ENCODE measurements around the gene SMCO4. TPM values are rescaled to one million over a fixed set of nuclear protein-coding genes. Genes with fewer than 3 reads are reported as not detected.
A peak's percentile ranks its signal among the peaks of the same experiment; 100 is the strongest.
"Not testable (repeated sequence)": the region's sequence is repeated elsewhere in the genome, so short reads cannot be mapped to it uniquely, and the experiment has no call there.

SMCO4 gene
- total RNA-seq, 2 donors from 2014 or later: 9.7 to 80.1 TPM

GRCh38 chr11:93540896-93541553, 2.2 kb downstream of the SMCO4 start:
- H3K4me1 ChIP-seq (ENCODE audit: control insufficient read depth in 1 of 2, low read depth in 2 of 2): peaks cover 20 to 56% of the 10 kb centered on the region in 2 donors
- H3K27ac ChIP-seq: peak overlapping the region; percentile 92
- H3K4me3 ChIP-seq: no peak overlapping the region
- DNase-seq (ENCODE audit: low spot score): no peak
- no peaks in the 10 kb centered on the region for H3K27me3 ChIP-seq (replicated peaks; ENCODE audit: insufficient read depth)
- no peaks in the 10 kb centered on the region for H3K9me3 ChIP-seq
- no peak for ATAC-seq (ENCODE audit: insufficient number of reproducible peaks, low FRiP score, low read depth)
- no peak for TF ChIP-seq CTCF (IDR thresholded peaks at IDR 0.05)
- no peaks in the 10 kb centered on the region for H3K36me3 ChIP-seq

- no peaks in the 10 kb centered on the region for H3K36me3 ChIP-seq
- H3K27ac ChIP-seq: no peak overlapping the region
- no peaks in the 10 kb centered on the region for H3K9me3 ChIP-seq
- no peak overlapping the region for H3K4me3 ChIP-seq
- no peak for DNase-seq (ENCODE audit: low spot score)
- no peak for TF ChIP-seq CTCF (IDR thresholded peaks at IDR 0.05)
- peaks cover 20 to 56% of the 10 kb centered on the region in 2 donors for H3K4me1 ChIP-seq (ENCODE audit: control insufficient read depth in 1 of 2, low read depth in 2 of 2)
- H3K27me3 ChIP-seq (replicated peaks; ENCODE audit: insufficient read depth): no peaks in the 10 kb centered on the region
- ATAC-seq (ENCODE audit: insufficient number of reproducible peaks, low FRiP score, low read depth): no peak
These were observed 2.9 kb downstream of the SMCO4 start for GRCh38 chr11:93540337-93540736.

- Histone ChIP-seq H3K27me3 (replicated peaks; ENCODE audit: insufficient read depth) (no peaks in the 10 kb centered on the region), H3K9me3 (no peaks in the 10 kb centered on the region), H3K4me3 (peak overlapping the region; percentile 54), H3K27ac (peak overlapping the region; percentile 72 to 84), H3K36me3 (no peaks in the 10 kb centered on the region), H3K4me1 (ENCODE audit: control insufficient read depth in 1 of 2, low read depth in 2 of 2) (peaks cover 20 to 56% of the 10 kb centered on the region in 2 donors)
- peak; percentile 60 for ATAC-seq (ENCODE audit: insufficient number of reproducible peaks, low FRiP score, low read depth)
- peak; percentile 20 for DNase-seq (ENCODE audit: low spot score)
- no peak for TF ChIP-seq CTCF (IDR thresholded peaks at IDR 0.05)
These were observed 5.4 kb downstream of the SMCO4 start for GRCh38 chr11:93537767-93538261.

- no peaks in the 10 kb centered on the region for H3K9me3 ChIP-seq
- no peak for ATAC-seq (ENCODE audit: insufficient number of reproducible peaks, low FRiP score, low read depth)
- TF ChIP-seq CTCF (IDR thresholded peaks at IDR 0.05): no peak
- H3K4me1 ChIP-seq (ENCODE audit: control insufficient read depth in 1 of 2, low read depth in 2 of 2): peaks cover 20 to 52% of the 10 kb centered on the region in 2 donors
- H3K27me3 ChIP-seq (replicated peaks; ENCODE audit: insufficient read depth): no peaks in the 10 kb centered on the region
- no peak for DNase-seq (ENCODE audit: low spot score)
- peak overlapping the region; percentile 72 to 84 for H3K27ac ChIP-seq
- no peaks in the 10 kb centered on the region for H3K36me3 ChIP-seq
- H3K4me3 ChIP-seq: peak overlapping the region; percentile 54
These were observed 6.1 kb downstream of the SMCO4 start for GRCh38 chr11:93537049-93537448.

GRCh38 chr11:93536101-93536861, 6.9 kb downstream of the SMCO4 start:
- Histone ChIP-seq H3K27ac (peak overlapping the region in 1 of 2 donors; percentile 72), H3K4me3 (no peak overlapping the region), H3K27me3 (replicated peaks; ENCODE audit: insufficient read depth) (no peaks in the 10 kb centered on the region), H3K36me3 (no peaks in the 10 kb centered on the region), H3K4me1 (ENCODE audit: control insufficient read depth in 1 of 2, low read depth in 2 of 2) (peaks cover 16 to 45% of the 10 kb centered on the region in 2 donors), H3K9me3 (no peaks in the 10 kb centered on the region)
- ATAC-seq (ENCODE audit: insufficient number of reproducible peaks, low FRiP score, low read depth) (no peak), DNase-seq (ENCODE audit: low spot score) (no peak)
- TF ChIP-seq CTCF (IDR thresholded peaks at IDR 0.05): no peak

- H3K9me3 ChIP-seq: not testable (repeated sequence)
These were observed 7.6 kb downstream of the SMCO4 start for GRCh38 chr11:93535578-93535977.

More at GRCh38 chr11:93535578-93535977, 7.6 kb downstream of the SMCO4 start:
- H3K27ac ChIP-seq; H3K36me3 ChIP-seq; ATAC-seq (ENCODE audit: insufficient number of reproducible peaks, low FRiP score, low read depth); H3K27me3 ChIP-seq (replicated peaks; ENCODE audit: insufficient read depth); DNase-seq (ENCODE audit: low spot score); H3K4me3 ChIP-seq: not testable (repeated sequence)
- peaks cover 16 to 39% of the 10 kb centered on the region in 2 donors for H3K4me1 ChIP-seq (ENCODE audit: control insufficient read depth in 1 of 2, low read depth in 2 of 2)

Data from thoracic aorta (tissue), 2 donors.